ENCODE measurements around the gene SEC24B.
"Not testable (repeated sequence)": the region's sequence is repeated elsewhere in the genome, so short reads cannot be mapped to it uniquely, and the experiment has no call there.

The SEC24B gene

GRCh38 chr4:109453110-109453509 is 19.5 kb downstream of the SEC24B start:
- no CpG with 5 or more reads among the region's 3 CpGs for WGBS (ENCODE audit: insufficient coverage, insufficient read length)
- H3K9me3 ChIP-seq (ENCODE audit: control insufficient read depth, insufficient read depth, low read length); H3K27ac ChIP-seq (ENCODE audit: low read length); H3K4me1 ChIP-seq (ENCODE audit: control insufficient read depth, insufficient read depth, low read length); H3K4me3 ChIP-seq (ENCODE audit: low read length); H3K36me3 ChIP-seq (ENCODE audit: control insufficient read depth, insufficient read depth, low read length); H3K27me3 ChIP-seq (ENCODE audit: control insufficient read depth, insufficient read depth, low read length): not testable (repeated sequence)
- DNase-seq (ENCODE audit: low read depth, low spot score) = peak; percentile 45

GRCh38 chr4:109462297-109462696 is 28.7 kb downstream of the SEC24B start:
- no CpG with 5 or more reads among the region's 3 CpGs for WGBS (ENCODE audit: insufficient coverage, insufficient read length)
- no peak overlapping the region for H3K27ac ChIP-seq (ENCODE audit: low read length)
- no peak for DNase-seq (ENCODE audit: low read depth, low spot score)
- H3K36me3 ChIP-seq (ENCODE audit: control insufficient read depth, insufficient read depth, low read length) = peaks cover 5% of the 10 kb centered on the region; the same call in 1 of the 2 replicates
- no peak overlapping the region for H3K4me3 ChIP-seq (ENCODE audit: low read length)
- H3K27me3 ChIP-seq (ENCODE audit: control insufficient read depth, insufficient read depth, low read length) = no peaks in the 10 kb centered on the region
- no peaks in the 10 kb centered on the region for H3K4me1 ChIP-seq (ENCODE audit: control insufficient read depth, insufficient read depth, low read length)
- no peaks in the 10 kb centered on the region for H3K9me3 ChIP-seq (ENCODE audit: control insufficient read depth, insufficient read depth, low read length)

GRCh38 chr4:109462802-109463201 is 29.2 kb downstream of the SEC24B start:
- H3K36me3 ChIP-seq (ENCODE audit: control insufficient read depth, insufficient read depth, low read length) = peaks cover 5% of the 10 kb centered on the region; the same call in 1 of the 2 replicates
- H3K9me3 ChIP-seq (ENCODE audit: control insufficient read depth, insufficient read depth, low read length) = no peaks in the 10 kb centered on the region
- no peak overlapping the region for H3K4me3 ChIP-seq (ENCODE audit: low read length)
- H3K27me3 ChIP-seq (ENCODE audit: control insufficient read depth, insufficient read depth, low read length) = no peaks in the 10 kb centered on the region
- no CpG with 5 or more reads among the region's 1 CpG for WGBS (ENCODE audit: insufficient coverage, insufficient read length)
- no peaks in the 10 kb centered on the region for H3K4me1 ChIP-seq (ENCODE audit: control insufficient read depth, insufficient read depth, low read length)
- no peak overlapping the region for H3K27ac ChIP-seq (ENCODE audit: low read length)
- DNase-seq (ENCODE audit: low read depth, low spot score) = no peak

- no CpG with 5 or more reads among the region's 2 CpGs for WGBS (ENCODE audit: insufficient coverage, insufficient read length)
Measured at GRCh38 chr4:109465069-109465468, 31.5 kb downstream of the SEC24B start.

GRCh38 chr4:109469915-109470314 is 36.3 kb downstream of the SEC24B start:
- no peaks in the 10 kb centered on the region; the same call in 1 of the 2 replicates for H3K36me3 ChIP-seq (ENCODE audit: control insufficient read depth, insufficient read depth, low read length)
- H3K27ac ChIP-seq (ENCODE audit: low read length) = no peak overlapping the region
- no peaks in the 10 kb centered on the region for H3K9me3 ChIP-seq (ENCODE audit: control insufficient read depth, insufficient read depth, low read length)

More at GRCh38 chr4:109465069-109465468, 31.5 kb downstream of the SEC24B start:
- DNase-seq (ENCODE audit: low read depth, low spot score) = no peak
- H3K36me3 ChIP-seq (ENCODE audit: control insufficient read depth, insufficient read depth, low read length) = peaks cover 5% of the 10 kb centered on the region; the same call in 1 of the 2 replicates
- no peaks in the 10 kb centered on the region for H3K27me3 ChIP-seq (ENCODE audit: control insufficient read depth, insufficient read depth, low read length)
- H3K9me3 ChIP-seq (ENCODE audit: control insufficient read depth, insufficient read depth, low read length) = no peaks in the 10 kb centered on the region
- H3K27ac ChIP-seq (ENCODE audit: low read length) = no peak overlapping the region
- no peak overlapping the region for H3K4me3 ChIP-seq (ENCODE audit: low read length)
- H3K4me1 ChIP-seq (ENCODE audit: control insufficient read depth, insufficient read depth, low read length) = no peaks in the 10 kb centered on the region

GRCh38 chr4:109472343-109472761 is 38.7 kb downstream of the SEC24B start:
- H3K9me3 ChIP-seq (ENCODE audit: control insufficient read depth, insufficient read depth, low read length) = no peaks in the 10 kb centered on the region
- no peaks in the 10 kb centered on the region for H3K27me3 ChIP-seq (ENCODE audit: control insufficient read depth, insufficient read depth, low read length)
- WGBS (ENCODE audit: insufficient coverage, insufficient read length) = 100% methylated on average over 1 of the region's 3 CpGs
- no peak for DNase-seq (ENCODE audit: low read depth, low spot score)
- H3K36me3 ChIP-seq (ENCODE audit: control insufficient read depth, insufficient read depth, low read length) = no peaks in the 10 kb centered on the region; the same call in 1 of the 2 replicates
- no peak overlapping the region for H3K4me3 ChIP-seq (ENCODE audit: low read length)
- no peak overlapping the region for H3K27ac ChIP-seq (ENCODE audit: low read length)
- H3K4me1 ChIP-seq (ENCODE audit: control insufficient read depth, insufficient read depth, low read length) = no peaks in the 10 kb centered on the region

More at GRCh38 chr4:109469915-109470314, 36.3 kb downstream of the SEC24B start:
- Histone ChIP-seq H3K27me3 (ENCODE audit: control insufficient read depth, insufficient read depth, low read length) (no peaks in the 10 kb centered on the region), H3K4me3 (ENCODE audit: low read length) (no peak overlapping the region), H3K4me1 (ENCODE audit: control insufficient read depth, insufficient read depth, low read length) (no peaks in the 10 kb centered on the region)
- no peak for DNase-seq (ENCODE audit: low read depth, low spot score)

- H3K27me3 ChIP-seq (ENCODE audit: control insufficient read depth, insufficient read depth, low read length) = no peaks in the 10 kb centered on the region
- H3K4me1 ChIP-seq (ENCODE audit: control insufficient read depth, insufficient read depth, low read length) = no peaks in the 10 kb centered on the region
- no peaks in the 10 kb centered on the region for H3K9me3 ChIP-seq (ENCODE audit: control insufficient read depth, insufficient read depth, low read length)
- no peak overlapping the region for H3K27ac ChIP-seq (ENCODE audit: low read length)
- no peak overlapping the region for H3K4me3 ChIP-seq (ENCODE audit: low read length)
- no peak for DNase-seq (ENCODE audit: low read depth, low spot score)
- H3K36me3 ChIP-seq (ENCODE audit: control insufficient read depth, insufficient read depth, low read length) = no peaks in the 10 kb centered on the region; the same call in 1 of the 2 replicates
- no CpG with 5 or more reads among the region's 1 CpG for WGBS (ENCODE audit: insufficient coverage, insufficient read length)
Measured at GRCh38 chr4:109473824-109474223, 40.2 kb downstream of the SEC24B start.

GRCh38 chr4:109486007-109486406 is 52.4 kb downstream of the SEC24B start:
- Histone ChIP-seq H3K4me1 (ENCODE audit: control insufficient read depth, insufficient read depth, low read length) (no peaks in the 10 kb centered on the region), H3K4me3 (ENCODE audit: low read length) (no peak overlapping the region), H3K9me3 (ENCODE audit: control insufficient read depth, insufficient read depth, low read length) (no peaks in the 10 kb centered on the region), H3K36me3 (ENCODE audit: control insufficient read depth, insufficient read depth, low read length) (no peaks in the 10 kb centered on the region), H3K27me3 (ENCODE audit: control insufficient read depth, insufficient read depth, low read length) (no peaks in the 10 kb centered on the region), H3K27ac (ENCODE audit: low read length) (no peak overlapping the region)
- WGBS (ENCODE audit: insufficient coverage, insufficient read length) = no CpG with 5 or more reads among the region's 1 CpG
- DNase-seq (ENCODE audit: low read depth, low spot score) = no peak

- Histone ChIP-seq H3K27ac (ENCODE audit: low read length) (no peak overlapping the region), H3K4me3 (ENCODE audit: low read length) (no peak overlapping the region), H3K27me3 (ENCODE audit: control insufficient read depth, insufficient read depth, low read length) (no peaks in the 10 kb centered on the region), H3K9me3 (ENCODE audit: control insufficient read depth, insufficient read depth, low read length) (no peaks in the 10 kb centered on the region), H3K4me1 (ENCODE audit: control insufficient read depth, insufficient read depth, low read length) (no peaks in the 10 kb centered on the region), H3K36me3 (ENCODE audit: control insufficient read depth, insufficient read depth, low read length) (peaks cover 7% of the 10 kb centered on the region; the same call in 1 of the 2 replicates)
- DNase-seq (ENCODE audit: low read depth, low spot score) = no peak
- no CpG with 5 or more reads among the region's 3 CpGs for WGBS (ENCODE audit: insufficient coverage, insufficient read length)
Measured at GRCh38 chr4:109494563-109494962, 60.9 kb downstream of the SEC24B start.

- Histone ChIP-seq H3K36me3 (ENCODE audit: control insufficient read depth, insufficient read depth, low read length) (peaks cover 7% of the 10 kb centered on the region; the same call in 1 of the 2 replicates), H3K4me3 (ENCODE audit: low read length) (no peak overlapping the region), H3K9me3 (ENCODE audit: control insufficient read depth, insufficient read depth, low read length) (no peaks in the 10 kb centered on the region), H3K27ac (ENCODE audit: low read length) (no peak overlapping the region), H3K27me3 (ENCODE audit: control insufficient read depth, insufficient read depth, low read length) (no peaks in the 10 kb centered on the region), H3K4me1 (ENCODE audit: control insufficient read depth, insufficient read depth, low read length) (no peaks in the 10 kb centered on the region)
- no CpG with 5 or more reads among the region's 7 CpGs for WGBS (ENCODE audit: insufficient coverage, insufficient read length)
- no peak for DNase-seq (ENCODE audit: low read depth, low spot score)
Measured at GRCh38 chr4:109495514-109495913, 61.9 kb downstream of the SEC24B start.

GRCh38 chr4:109496875-109497274 is 63.3 kb downstream of the SEC24B start:
- Histone ChIP-seq H3K9me3 (ENCODE audit: control insufficient read depth, insufficient read depth, low read length) (no peaks in the 10 kb centered on the region), H3K4me3 (ENCODE audit: low read length) (no peak overlapping the region), H3K36me3 (ENCODE audit: control insufficient read depth, insufficient read depth, low read length) (peaks cover 7% of the 10 kb centered on the region; the same call in 1 of the 2 replicates), H3K27me3 (ENCODE audit: control insufficient read depth, insufficient read depth, low read length) (no peaks in the 10 kb centered on the region), H3K27ac (ENCODE audit: low read length) (no peak overlapping the region), H3K4me1 (ENCODE audit: control insufficient read depth, insufficient read depth, low read length) (no peaks in the 10 kb centered on the region)
- WGBS (ENCODE audit: insufficient coverage, insufficient read length) = no CpG with 5 or more reads among the region's 2 CpGs
- DNase-seq (ENCODE audit: low read depth, low spot score) = no peak
